Measurements from ENCODE around the gene KCNN3.
A peak's percentile ranks its signal among the peaks of the same experiment; 100 is the strongest.

- TF ChIP-seq POLR2AphosphoS5 (IDR thresholded peaks at IDR 0.05; ENCODE audit: low read depth, low read length): peak; percentile 98
- TF ChIP-seq POLR2A (IDR thresholded peaks at IDR 0.05; ENCODE audit: low read depth, low read length): peak; percentile 99
These were observed at the start of gene KCNN3 for GRCh38 chr1:154870115-154870571.
